SK-N-SH treated with all-trans-retinoic acid at 6 μM for 48 hours (cell line): Measurements from ENCODE around the gene USP6NL.

Source experiments
- ATAC-seq: fragments of 200-7000 bp; cut with Tn5 transposase; 3 replicates; pipeline ENCODE4 v1.9.1; 2020; ENCODE audit warnings: mild to moderate bottlenecking, moderate library complexity
- ARNTL ChIP-seq: fragments of 450-650 bp; formaldehyde crosslinking; IDR thresholded peaks from 2 replicates; pipeline ENCODE4 v1.5.0; 2020; ENCODE audit warnings: low read depth, mild to moderate bottlenecking, moderate library complexity, borderline replicate concordance
- BACH2 ChIP-seq: fragments of 250-450 bp; sonication (Bioruptor Pico); IDR thresholded peaks from 2 replicates; pipeline ENCODE4 v1.9.0; 2021; ENCODE audit warnings: mild to moderate bottlenecking, borderline replicate concordance
- CSDC2 ChIP-seq: fragments of 250-450 bp; sonication (Bioruptor Pico); IDR thresholded peaks from 2 replicates; pipeline ENCODE4 v1.5.0; 2020; ENCODE audit warnings: mild to moderate bottlenecking, moderate library complexity
- ESRRG ChIP-seq: fragments of 250-450 bp; sonication (Bioruptor Pico); IDR thresholded peaks from 2 replicates; pipeline ENCODE4 v1.6.1; 2021; ENCODE audit warnings: mild to moderate bottlenecking
- GLIS3 ChIP-seq: fragments of 250-450 bp; sonication (Bioruptor Pico); IDR thresholded peaks from 2 replicates; pipeline ENCODE4 v1.5.0; 2020; ENCODE audit warnings: mild to moderate bottlenecking, moderate library complexity
- ISL1 ChIP-seq: fragments of 250-450 bp; sonication (Bioruptor Pico); IDR thresholded peaks from 2 replicates; pipeline ENCODE4 v2.1.2; 2022; ENCODE audit warnings: mild to moderate bottlenecking, moderate library complexity
- OSR1 ChIP-seq: fragments of 250-450 bp; sonication (Bioruptor Pico); IDR thresholded peaks from 2 replicates; pipeline ENCODE4 v1.8.0; 2022; ENCODE audit warnings: moderate library complexity, mild to moderate bottlenecking, inconsistent platforms
- PATZ1 ChIP-seq: fragments of 250-450 bp; sonication (Bioruptor Pico); IDR thresholded peaks from 2 replicates; pipeline ENCODE4 v1.8.0; 2020; ENCODE audit warnings: mild to moderate bottlenecking, moderate library complexity, borderline replicate concordance
- RARB ChIP-seq: fragments of 250-450 bp; sonication (Bioruptor Pico); IDR thresholded peaks from 2 replicates; pipeline ENCODE4 v1.8.0; 2021; ENCODE audit warnings: mild to moderate bottlenecking, moderate library complexity
- ZC3H10 ChIP-seq: fragments of 250-450 bp; sonication (Bioruptor Pico); IDR thresholded peaks from 2 replicates; pipeline ENCODE4 v1.5.1; 2021; ENCODE audit warnings: mild to moderate bottlenecking, moderate library complexity
- ZFP3 ChIP-seq: fragments of 250-450 bp; sonication (Bioruptor Pico); IDR thresholded peaks from 2 replicates; pipeline ENCODE4 v1.5.0; 2020; ENCODE audit warnings: mild to moderate bottlenecking, moderate library complexity
- ZNF565 ChIP-seq: fragments of 450-650 bp; formaldehyde crosslinking; conservative IDR thresholded peaks from 2 replicates; pipeline ENCODE4 v1.5.0; 2020; ENCODE audit warnings: low read depth, mild to moderate bottlenecking, moderate library complexity
- ZNF70 ChIP-seq: fragments of 450-650 bp; formaldehyde crosslinking; IDR thresholded peaks from 2 replicates; pipeline ENCODE4 v1.5.0; 2020; ENCODE audit warnings: mild to moderate bottlenecking, moderate library complexity
- ZNF8 ChIP-seq: fragments of 450-650 bp; formaldehyde crosslinking; IDR thresholded peaks from 2 replicates; pipeline ENCODE4 v1.5.0; 2020; ENCODE audit warnings: mild to moderate bottlenecking, moderate library complexity
- TF ChIP-seq, protein P1 (sequence below): fragments of 250-450 bp; sonication (Bioruptor Pico); IDR thresholded peaks from 2 replicates; pipeline ENCODE4 v1.5.1; 2021; ENCODE audit warnings: mild to moderate bottlenecking, moderate library complexity
- TF ChIP-seq, protein P2 (sequence below): fragments of 250-450 bp; sonication (Bioruptor Pico); IDR thresholded peaks from 2 replicates; pipeline ENCODE4 v1.5.0; 2020; ENCODE audit warnings: mild to moderate bottlenecking, moderate library complexity
- TF ChIP-seq, protein P3 (sequence below): fragments of 250-450 bp; sonication (Bioruptor Pico); IDR thresholded peaks from 2 replicates; pipeline ENCODE4 v1.5.1; 2020; ENCODE audit warnings: low read depth, mild to moderate bottlenecking, moderate library complexity

Gene USP6NL

GRCh38 chr10:11603741-11604140 lies 7.7 kb downstream of the USP6NL start:
- TF ChIP-seq ZC3H10 (CRISPR knock-in tag) (no peak), PATZ1 (CRISPR knock-in tag) (no peak), ZFP3 (CRISPR knock-in tag) (no peak), ZNF8 (CRISPR knock-in tag) (no peak), ZNF565 (CRISPR knock-in tag) (no peak), RARB (CRISPR knock-in tag) (no peak), ARNTL (CRISPR knock-in tag) (no peak), ESRRG (CRISPR knock-in tag) (no peak)
- TF ChIP-seq, protein P1, sequence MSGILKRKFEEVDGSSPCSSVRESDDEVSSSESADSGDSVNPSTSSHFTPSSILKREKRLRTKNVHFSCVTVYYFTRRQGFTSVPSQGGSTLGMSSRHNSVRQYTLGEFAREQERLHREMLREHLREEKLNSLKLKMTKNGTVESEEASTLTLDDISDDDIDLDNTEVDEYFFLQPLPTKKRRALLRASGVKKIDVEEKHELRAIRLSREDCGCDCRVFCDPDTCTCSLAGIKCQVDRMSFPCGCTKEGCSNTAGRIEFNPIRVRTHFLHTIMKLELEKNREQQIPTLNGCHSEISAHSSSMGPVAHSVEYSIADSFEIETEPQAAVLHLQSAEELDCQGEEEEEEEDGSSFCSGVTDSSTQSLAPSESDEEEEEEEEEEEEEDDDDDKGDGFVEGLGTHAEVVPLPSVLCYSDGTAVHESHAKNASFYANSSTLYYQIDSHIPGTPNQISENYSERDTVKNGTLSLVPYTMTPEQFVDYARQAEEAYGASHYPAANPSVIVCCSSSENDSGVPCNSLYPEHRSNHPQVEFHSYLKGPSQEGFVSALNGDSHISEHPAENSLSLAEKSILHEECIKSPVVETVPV (CRISPR knock-in tag): no peak
- TF ChIP-seq, protein P2, sequence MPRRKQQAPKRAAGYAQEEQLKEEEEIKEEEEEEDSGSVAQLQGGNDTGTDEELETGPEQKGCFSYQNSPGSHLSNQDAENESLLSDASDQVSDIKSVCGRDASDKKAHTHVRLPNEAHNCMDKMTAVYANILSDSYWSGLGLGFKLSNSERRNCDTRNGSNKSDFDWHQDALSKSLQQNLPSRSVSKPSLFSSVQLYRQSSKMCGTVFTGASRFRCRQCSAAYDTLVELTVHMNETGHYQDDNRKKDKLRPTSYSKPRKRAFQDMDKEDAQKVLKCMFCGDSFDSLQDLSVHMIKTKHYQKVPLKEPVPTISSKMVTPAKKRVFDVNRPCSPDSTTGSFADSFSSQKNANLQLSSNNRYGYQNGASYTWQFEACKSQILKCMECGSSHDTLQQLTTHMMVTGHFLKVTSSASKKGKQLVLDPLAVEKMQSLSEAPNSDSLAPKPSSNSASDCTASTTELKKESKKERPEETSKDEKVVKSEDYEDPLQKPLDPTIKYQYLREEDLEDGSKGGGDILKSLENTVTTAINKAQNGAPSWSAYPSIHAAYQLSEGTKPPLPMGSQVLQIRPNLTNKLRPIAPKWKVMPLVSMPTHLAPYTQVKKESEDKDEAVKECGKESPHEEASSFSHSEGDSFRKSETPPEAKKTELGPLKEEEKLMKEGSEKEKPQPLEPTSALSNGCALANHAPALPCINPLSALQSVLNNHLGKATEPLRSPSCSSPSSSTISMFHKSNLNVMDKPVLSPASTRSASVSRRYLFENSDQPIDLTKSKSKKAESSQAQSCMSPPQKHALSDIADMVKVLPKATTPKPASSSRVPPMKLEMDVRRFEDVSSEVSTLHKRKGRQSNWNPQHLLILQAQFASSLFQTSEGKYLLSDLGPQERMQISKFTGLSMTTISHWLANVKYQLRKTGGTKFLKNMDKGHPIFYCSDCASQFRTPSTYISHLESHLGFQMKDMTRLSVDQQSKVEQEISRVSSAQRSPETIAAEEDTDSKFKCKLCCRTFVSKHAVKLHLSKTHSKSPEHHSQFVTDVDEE (CRISPR knock-in tag): no peak
- TF ChIP-seq, protein P3, sequence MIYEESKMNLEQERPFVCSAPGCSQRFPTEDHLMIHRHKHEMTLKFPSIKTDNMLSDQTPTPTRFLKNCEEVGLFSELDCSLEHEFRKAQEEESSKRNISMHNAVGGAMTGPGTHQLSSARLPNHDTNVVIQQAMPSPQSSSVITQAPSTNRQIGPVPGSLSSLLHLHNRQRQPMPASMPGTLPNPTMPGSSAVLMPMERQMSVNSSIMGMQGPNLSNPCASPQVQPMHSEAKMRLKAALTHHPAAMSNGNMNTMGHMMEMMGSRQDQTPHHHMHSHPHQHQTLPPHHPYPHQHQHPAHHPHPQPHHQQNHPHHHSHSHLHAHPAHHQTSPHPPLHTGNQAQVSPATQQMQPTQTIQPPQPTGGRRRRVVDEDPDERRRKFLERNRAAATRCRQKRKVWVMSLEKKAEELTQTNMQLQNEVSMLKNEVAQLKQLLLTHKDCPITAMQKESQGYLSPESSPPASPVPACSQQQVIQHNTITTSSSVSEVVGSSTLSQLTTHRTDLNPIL (CRISPR knock-in tag): no peak
- TF ChIP-seq, all 23 proteins: peak for 0
- no peak for ATAC-seq

- ATAC-seq: no peak
- TF ChIP-seq ESRRG (CRISPR knock-in tag): no peak
- no peak for TF ChIP-seq ARNTL (CRISPR knock-in tag)
- no peak for TF ChIP-seq ZNF565 (CRISPR knock-in tag)
- no peak for TF ChIP-seq OSR1 (CRISPR knock-in tag)
- no peak for TF ChIP-seq RARB (CRISPR knock-in tag)
- TF ChIP-seq, protein P3 (CRISPR knock-in tag): no peak
- TF ChIP-seq, protein P1 (CRISPR knock-in tag): no peak
- TF ChIP-seq ZNF70: no peak
- TF ChIP-seq BACH2 (CRISPR knock-in tag): no peak
- no peak for TF ChIP-seq CSDC2 (CRISPR knock-in tag)
- no peak for TF ChIP-seq ZC3H10 (CRISPR knock-in tag)
- TF ChIP-seq GLIS3 (CRISPR knock-in tag): no peak
- no peak for TF ChIP-seq ISL1 (CRISPR knock-in tag)
- no peak for TF ChIP-seq PATZ1 (CRISPR knock-in tag)
These were observed 8.4 kb downstream of the USP6NL start for GRCh38 chr10:11602919-11603523.
